PFSK-1 (cell line): ENCODE measurements around the gene PSMC3IP.

Experiments used
- FOXP2 ChIP-seq: optimal IDR thresholded peaks from 2 replicates; pipeline ENCODE3; 2011; ENCODE audit warnings: borderline replicate concordance, control low read depth, inconsistent platforms; ENCODE audit not compliant: insufficient read depth; ENCODE audit errors: extremely low read length, extremely low read depth
- POLR2AphosphoS5 ChIP-seq: IDR thresholded peaks from 2 replicates; pipeline ENCODE4 v1.6.1; 2012; ENCODE audit warnings: low read depth, mild to moderate bottlenecking, control low read depth, low read length, moderate library complexity
- SIN3A ChIP-seq: IDR thresholded peaks from 2 replicates; pipeline ENCODE4 v1.6.1; 2012; ENCODE audit warnings: mild to moderate bottlenecking, low read length, moderate library complexity, borderline replicate concordance; ENCODE audit not compliant: insufficient read depth
- TAF1 ChIP-seq: IDR thresholded peaks from 2 replicates; pipeline ENCODE4 v1.6.1; 2012; ENCODE audit warnings: low read length, control low read depth, borderline replicate concordance; ENCODE audit not compliant: insufficient read depth
- TF ChIP-seq, protein P1 (sequence below), 2 experiments: IDR thresholded peaks; 2 replicates each; pipeline versions ENCODE4 v1.6.1 to v1.8.0; 2011 to 2012; ENCODE audit warnings: low read depth in 2 of 2, low read length in 2 of 2, control low read depth in 1 of 2, inconsistent platforms in 1 of 2, mild to moderate bottlenecking in 1 of 2, moderate library complexity in 1 of 2; ENCODE audit not compliant: insufficient read depth in 1 of 2

PSMC3IP gene

DNA sequence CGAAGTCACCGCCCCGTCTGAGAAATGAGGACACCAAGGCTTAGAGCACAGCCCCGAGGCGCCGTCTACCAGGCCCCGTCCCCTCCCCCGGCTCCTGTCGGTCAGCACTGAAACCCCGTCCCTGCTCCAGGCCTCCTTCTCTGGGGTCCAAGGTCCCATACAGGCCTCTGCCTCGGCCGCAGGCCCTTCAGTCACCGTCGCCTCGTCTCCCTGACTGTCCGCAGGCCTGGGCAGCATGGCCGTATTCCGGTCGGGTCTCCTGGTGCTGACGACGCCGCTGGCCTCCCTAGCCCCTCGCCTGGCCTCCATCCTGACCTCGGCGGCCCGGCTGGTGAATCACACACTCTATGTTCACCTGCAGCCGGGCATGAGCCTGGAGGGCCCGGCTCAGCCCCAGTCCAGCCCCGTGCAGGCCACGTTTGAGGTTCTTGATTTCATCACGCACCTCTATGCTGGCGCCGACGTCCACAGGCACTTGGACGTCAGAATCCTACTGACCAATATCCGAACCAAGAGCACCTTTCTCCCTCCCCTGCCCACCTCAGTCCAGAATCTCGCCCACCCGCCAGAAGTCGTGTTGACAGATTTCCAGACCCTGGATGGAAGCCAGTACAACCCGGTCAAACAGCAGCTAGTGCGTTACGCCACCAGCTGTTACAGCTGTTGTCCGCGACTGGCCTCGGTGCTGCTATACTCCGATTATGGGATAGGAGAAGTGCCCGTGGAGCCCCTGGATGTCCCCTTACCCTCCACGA, 15.0 kb downstream of the PSMC3IP start:
- TF ChIP-seq SIN3A (no peak), POLR2AphosphoS5 (no peak), TAF1 (no peak), FOXP2 (no peak)
- TF ChIP-seq, protein P1, sequence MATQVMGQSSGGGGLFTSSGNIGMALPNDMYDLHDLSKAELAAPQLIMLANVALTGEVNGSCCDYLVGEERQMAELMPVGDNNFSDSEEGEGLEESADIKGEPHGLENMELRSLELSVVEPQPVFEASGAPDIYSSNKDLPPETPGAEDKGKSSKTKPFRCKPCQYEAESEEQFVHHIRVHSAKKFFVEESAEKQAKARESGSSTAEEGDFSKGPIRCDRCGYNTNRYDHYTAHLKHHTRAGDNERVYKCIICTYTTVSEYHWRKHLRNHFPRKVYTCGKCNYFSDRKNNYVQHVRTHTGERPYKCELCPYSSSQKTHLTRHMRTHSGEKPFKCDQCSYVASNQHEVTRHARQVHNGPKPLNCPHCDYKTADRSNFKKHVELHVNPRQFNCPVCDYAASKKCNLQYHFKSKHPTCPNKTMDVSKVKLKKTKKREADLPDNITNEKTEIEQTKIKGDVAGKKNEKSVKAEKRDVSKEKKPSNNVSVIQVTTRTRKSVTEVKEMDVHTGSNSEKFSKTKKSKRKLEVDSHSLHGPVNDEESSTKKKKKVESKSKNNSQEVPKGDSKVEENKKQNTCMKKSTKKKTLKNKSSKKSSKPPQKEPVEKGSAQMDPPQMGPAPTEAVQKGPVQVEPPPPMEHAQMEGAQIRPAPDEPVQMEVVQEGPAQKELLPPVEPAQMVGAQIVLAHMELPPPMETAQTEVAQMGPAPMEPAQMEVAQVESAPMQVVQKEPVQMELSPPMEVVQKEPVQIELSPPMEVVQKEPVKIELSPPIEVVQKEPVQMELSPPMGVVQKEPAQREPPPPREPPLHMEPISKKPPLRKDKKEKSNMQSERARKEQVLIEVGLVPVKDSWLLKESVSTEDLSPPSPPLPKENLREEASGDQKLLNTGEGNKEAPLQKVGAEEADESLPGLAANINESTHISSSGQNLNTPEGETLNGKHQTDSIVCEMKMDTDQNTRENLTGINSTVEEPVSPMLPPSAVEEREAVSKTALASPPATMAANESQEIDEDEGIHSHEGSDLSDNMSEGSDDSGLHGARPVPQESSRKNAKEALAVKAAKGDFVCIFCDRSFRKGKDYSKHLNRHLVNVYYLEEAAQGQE (IDR thresholded peaks at IDR 0.05; ENCODE audit: insufficient read depth in 1 of 2, low read depth in 2 of 2, low read length in 2 of 2), result no peak

DNA sequence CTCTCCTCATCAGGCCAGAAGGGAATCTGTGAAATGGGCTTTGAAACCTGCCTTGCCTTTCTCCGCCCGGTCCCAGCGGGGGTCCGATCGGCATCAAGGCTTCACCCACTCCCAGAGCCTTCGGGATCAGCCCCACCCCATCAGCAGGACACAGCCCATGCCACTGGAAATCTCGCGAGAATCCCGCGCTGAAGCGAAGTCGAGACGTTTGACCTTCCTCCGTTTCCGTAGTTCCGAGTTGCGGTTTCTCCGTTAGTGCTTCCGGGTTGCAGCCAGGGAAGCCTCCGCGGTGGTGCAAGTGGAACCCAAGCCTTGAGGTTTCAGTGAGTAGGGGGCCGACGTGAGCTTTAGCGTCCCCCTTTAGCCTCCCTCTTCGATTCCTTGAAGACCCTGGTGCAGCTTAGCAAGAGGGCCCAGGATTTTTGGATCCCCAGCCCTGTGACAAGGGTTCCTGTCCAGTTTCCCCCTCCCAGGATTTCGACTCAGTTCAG, 15.6 kb downstream of the PSMC3IP start, which contains the start of gene COASY:
COASY (plus strand) TSS at position 252 of the 491 bp plus-strand sequence. CDS start 475 bp downstream, outside the sequence.
- TF ChIP-seq SIN3A, result peak; percentile 99; the same call in 1 of the 2 replicates
- TF ChIP-seq TAF1, result peak; percentile 79
- TF ChIP-seq, protein P1 (IDR thresholded peaks at IDR 0.05; ENCODE audit: insufficient read depth in 1 of 2, low read depth in 2 of 2, low read length in 2 of 2), result peak; percentile 30 to 58; a peak in 1 of 4 replicates
- TF ChIP-seq FOXP2, result peak; percentile 23
- TF ChIP-seq POLR2AphosphoS5, result peak; percentile 85

DNA sequence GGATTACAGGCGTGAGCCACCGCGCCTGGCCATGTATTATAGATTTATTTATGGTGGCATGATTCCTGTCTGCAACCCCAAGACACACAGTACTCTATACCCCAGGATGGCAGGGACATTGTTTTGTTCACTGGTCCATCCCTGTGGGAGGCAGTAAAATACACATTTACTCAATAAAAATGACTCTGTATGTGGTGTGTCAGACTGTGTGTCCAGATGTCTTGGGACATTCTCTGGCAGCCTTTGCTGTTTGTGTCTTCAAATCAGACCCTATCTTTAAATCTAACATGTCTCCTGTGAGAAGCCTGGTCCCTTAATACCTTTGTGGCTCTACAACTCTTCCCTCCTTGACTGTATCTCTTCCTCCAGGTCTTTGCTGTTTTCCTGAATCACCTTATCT, 17.3 kb downstream of the PSMC3IP start:
- no peak for TF ChIP-seq FOXP2
- no peak for TF ChIP-seq POLR2AphosphoS5
- TF ChIP-seq SIN3A, result no peak
- TF ChIP-seq, protein P1 (IDR thresholded peaks at IDR 0.05; ENCODE audit: insufficient read depth in 1 of 2, low read depth in 2 of 2, low read length in 2 of 2), result no peak
- TF ChIP-seq TAF1, result no peak

DNA sequence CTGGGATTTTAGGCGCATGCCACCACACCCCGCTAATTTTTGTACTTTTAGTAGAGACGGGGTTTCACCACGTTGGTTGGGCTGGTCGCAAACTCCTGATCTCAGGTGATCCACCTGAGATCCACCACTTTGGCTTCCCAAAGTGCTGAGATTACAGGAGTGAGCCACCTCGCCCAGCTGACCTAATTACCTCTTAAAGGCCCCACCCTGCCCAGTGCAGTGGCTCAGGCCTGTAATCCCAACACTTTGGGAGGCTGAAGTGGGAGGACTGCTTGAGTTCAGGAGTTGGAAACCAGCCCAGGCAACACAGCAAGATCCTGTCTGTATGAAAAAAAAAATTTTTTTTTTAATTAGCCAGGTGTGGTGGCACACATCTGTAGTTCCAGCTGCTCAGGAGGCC, 18.5 kb downstream of the PSMC3IP start:
- TF ChIP-seq POLR2AphosphoS5, result no peak
- TF ChIP-seq, protein P1 (IDR thresholded peaks at IDR 0.05; ENCODE audit: insufficient read depth in 1 of 2, low read depth in 2 of 2, low read length in 2 of 2), result no peak
- TF ChIP-seq FOXP2, result no peak
- TF ChIP-seq SIN3A, result no peak
- no peak for TF ChIP-seq TAF1
